Suprapubic skin (tissue), 4 donors: ENCODE measurements around the gene C21orf58.

ENCODE experiments used
- CTCF ChIP-seq, 2 donors: fragments of 200-600 bp in 1 of 2; fragments of 450-650 bp in 1 of 2; sonication (generic) in 1 of 2; IDR thresholded peaks; one replicate each; pipeline ENCODE4 v1.5.1; 2016 to 2019; ENCODE audit warnings: antibody characterized with exemption in 2 of 2, mild to moderate bottlenecking in 1 of 2, moderate library complexity in 1 of 2
- EP300 ChIP-seq: sonication (generic); formaldehyde crosslinking; IDR thresholded peaks from one replicate; pipeline ENCODE4 v1.6.1; 2017; ENCODE audit warnings: antibody characterized with exemption
- POLR2A ChIP-seq, 2 donors: fragments of 450-650 bp; IDR thresholded peaks; one replicate each; pipeline ENCODE4 v1.6.1; 2017; ENCODE audit warnings: antibody characterized with exemption in 2 of 2, mild to moderate bottlenecking in 2 of 2, moderate library complexity in 2 of 2
- POLR2AphosphoS5 ChIP-seq, 3 donors: sonication (generic); formaldehyde crosslinking; IDR thresholded peaks; one replicate each; pipeline ENCODE4 v1.6.1; 2017; ENCODE audit warnings: antibody characterized with exemption in 3 of 3

GRCh38 chr21:46284733-46285132 lies 38.9 kb downstream of the C21orf58 start:
- TF ChIP-seq CTCF (IDR thresholded peaks at IDR 0.05) (no peak), POLR2AphosphoS5 (IDR thresholded peaks at IDR 0.05) (no peak), POLR2A (IDR thresholded peaks at IDR 0.05) (no peak), EP300 (no peak)
